ENCODE results near the gene HIVEP1.

DNA sequence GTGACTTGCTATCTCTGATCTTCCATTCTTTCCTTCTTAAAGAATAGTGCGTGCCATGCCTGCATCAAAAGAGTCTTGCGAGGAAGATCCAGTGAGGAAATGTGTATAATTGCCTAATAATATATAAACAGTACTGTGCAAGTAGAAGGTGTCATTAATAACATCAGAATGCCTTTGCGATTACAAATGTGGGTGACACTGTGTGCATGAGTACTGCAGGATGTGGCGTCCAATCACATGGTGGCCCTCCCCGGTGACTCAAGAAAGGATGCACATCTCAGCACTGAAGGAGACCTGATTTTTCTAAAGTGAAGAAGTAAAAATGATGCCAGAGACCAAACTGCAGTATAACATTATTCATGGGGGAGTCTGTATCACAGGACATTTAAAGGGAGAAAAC lies 170.6 kb downstream of the HIVEP1 start:
- TF ChIP-seq CTCF (IDR thresholded peaks at IDR 0.05) (no peak), ZFX (IDR thresholded peaks at IDR 0.05; ENCODE audit: borderline replicate concordance) (no peak)
